PFSK-1 (cell line): ENCODE measurements around the gene TTC39C.

Source experiments
- FOXP2 ChIP-seq: optimal IDR thresholded peaks from 2 replicates; pipeline ENCODE3; 2011; ENCODE audit warnings: borderline replicate concordance, control low read depth, inconsistent platforms; ENCODE audit not compliant: insufficient read depth; ENCODE audit errors: extremely low read length, extremely low read depth
- POLR2AphosphoS5 ChIP-seq: IDR thresholded peaks from 2 replicates; pipeline ENCODE4 v1.6.1; 2012; ENCODE audit warnings: low read depth, mild to moderate bottlenecking, control low read depth, low read length, moderate library complexity
- SIN3A ChIP-seq: IDR thresholded peaks from 2 replicates; pipeline ENCODE4 v1.6.1; 2012; ENCODE audit warnings: mild to moderate bottlenecking, low read length, moderate library complexity, borderline replicate concordance; ENCODE audit not compliant: insufficient read depth
- TAF1 ChIP-seq: IDR thresholded peaks from 2 replicates; pipeline ENCODE4 v1.6.1; 2012; ENCODE audit warnings: low read length, control low read depth, borderline replicate concordance; ENCODE audit not compliant: insufficient read depth
- TF ChIP-seq, protein P1 (sequence below), 2 experiments: IDR thresholded peaks; 2 replicates each; pipeline versions ENCODE4 v1.6.1 to v1.8.0; 2011 to 2012; ENCODE audit warnings: low read depth in 2 of 2, low read length in 2 of 2, control low read depth in 1 of 2, inconsistent platforms in 1 of 2, mild to moderate bottlenecking in 1 of 2, moderate library complexity in 1 of 2; ENCODE audit not compliant: insufficient read depth in 1 of 2

TTC39C gene

DNA sequence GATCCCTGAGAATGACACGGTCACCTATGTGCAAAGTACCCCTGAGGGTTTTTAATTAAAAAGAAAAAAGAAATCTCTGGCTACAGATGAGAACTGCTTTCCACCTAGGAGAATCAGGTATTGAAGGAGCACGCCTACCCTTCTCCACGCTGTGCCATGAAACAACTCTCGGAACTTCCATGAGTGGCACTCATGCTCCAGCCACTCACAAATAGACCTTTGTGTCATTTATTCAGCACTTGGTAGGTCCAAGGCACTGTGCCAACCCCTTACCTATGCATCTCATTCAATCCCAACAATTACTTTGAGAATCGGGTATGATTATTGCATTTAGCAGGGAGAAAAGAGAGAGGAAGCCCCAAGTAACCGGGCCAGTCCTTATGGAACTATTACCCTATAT, 44.9 kb upstream of the TTC39C start:
- TF ChIP-seq, protein P1, sequence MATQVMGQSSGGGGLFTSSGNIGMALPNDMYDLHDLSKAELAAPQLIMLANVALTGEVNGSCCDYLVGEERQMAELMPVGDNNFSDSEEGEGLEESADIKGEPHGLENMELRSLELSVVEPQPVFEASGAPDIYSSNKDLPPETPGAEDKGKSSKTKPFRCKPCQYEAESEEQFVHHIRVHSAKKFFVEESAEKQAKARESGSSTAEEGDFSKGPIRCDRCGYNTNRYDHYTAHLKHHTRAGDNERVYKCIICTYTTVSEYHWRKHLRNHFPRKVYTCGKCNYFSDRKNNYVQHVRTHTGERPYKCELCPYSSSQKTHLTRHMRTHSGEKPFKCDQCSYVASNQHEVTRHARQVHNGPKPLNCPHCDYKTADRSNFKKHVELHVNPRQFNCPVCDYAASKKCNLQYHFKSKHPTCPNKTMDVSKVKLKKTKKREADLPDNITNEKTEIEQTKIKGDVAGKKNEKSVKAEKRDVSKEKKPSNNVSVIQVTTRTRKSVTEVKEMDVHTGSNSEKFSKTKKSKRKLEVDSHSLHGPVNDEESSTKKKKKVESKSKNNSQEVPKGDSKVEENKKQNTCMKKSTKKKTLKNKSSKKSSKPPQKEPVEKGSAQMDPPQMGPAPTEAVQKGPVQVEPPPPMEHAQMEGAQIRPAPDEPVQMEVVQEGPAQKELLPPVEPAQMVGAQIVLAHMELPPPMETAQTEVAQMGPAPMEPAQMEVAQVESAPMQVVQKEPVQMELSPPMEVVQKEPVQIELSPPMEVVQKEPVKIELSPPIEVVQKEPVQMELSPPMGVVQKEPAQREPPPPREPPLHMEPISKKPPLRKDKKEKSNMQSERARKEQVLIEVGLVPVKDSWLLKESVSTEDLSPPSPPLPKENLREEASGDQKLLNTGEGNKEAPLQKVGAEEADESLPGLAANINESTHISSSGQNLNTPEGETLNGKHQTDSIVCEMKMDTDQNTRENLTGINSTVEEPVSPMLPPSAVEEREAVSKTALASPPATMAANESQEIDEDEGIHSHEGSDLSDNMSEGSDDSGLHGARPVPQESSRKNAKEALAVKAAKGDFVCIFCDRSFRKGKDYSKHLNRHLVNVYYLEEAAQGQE (IDR thresholded peaks at IDR 0.05; ENCODE audit: insufficient read depth in 1 of 2, low read depth in 2 of 2, low read length in 2 of 2): no peak

DNA sequence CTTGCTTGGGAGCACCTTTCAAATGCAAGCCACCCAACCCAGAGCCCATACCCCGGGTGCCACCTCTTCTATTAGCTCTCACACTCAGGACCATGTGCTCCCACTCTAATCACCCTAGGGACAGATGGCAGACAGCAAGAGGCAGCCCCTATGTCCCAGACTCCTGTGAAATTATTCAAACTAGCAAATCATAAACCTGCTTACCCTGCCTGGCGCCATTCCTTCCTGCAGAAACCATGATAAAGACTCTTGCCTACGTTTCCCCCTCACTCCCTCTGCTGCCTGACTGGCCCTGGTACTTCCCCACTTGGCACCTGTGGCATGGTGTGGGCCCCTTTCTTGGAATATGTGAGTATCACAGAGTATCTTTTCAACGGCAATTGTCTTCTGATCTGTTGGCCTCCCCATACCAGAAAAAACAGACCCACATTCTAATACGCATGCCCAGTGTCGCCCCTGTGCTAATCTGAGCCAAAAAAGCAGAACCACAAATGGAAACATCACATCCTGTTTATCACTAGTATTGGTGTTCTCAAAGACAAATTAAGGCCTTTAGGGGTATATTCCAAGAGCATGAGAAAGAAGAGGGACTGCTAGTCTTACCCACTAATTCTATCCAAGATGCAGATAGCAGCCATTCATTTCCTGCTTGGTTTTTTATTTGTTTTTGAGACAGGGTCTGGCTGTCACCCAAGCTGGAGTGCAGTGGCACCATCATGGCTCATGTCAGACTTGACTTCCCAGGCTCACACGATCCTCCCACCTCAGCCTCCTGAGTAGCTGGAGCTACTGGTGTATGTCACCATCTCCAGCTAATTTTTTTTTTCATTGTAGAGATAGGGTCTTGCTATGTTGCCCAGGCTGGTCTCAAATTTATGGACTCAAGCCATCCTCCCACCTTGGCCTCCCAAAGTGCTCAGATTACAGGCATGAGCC, 44.1 kb upstream of the TTC39C start:
- TF ChIP-seq, protein P1 (IDR thresholded peaks at IDR 0.05; ENCODE audit: insufficient read depth in 1 of 2, low read depth in 2 of 2, low read length in 2 of 2): no peak
- no peak for TF ChIP-seq FOXP2
- TF ChIP-seq POLR2AphosphoS5: no peak
- no peak for TF ChIP-seq SIN3A
- TF ChIP-seq TAF1: no peak

DNA sequence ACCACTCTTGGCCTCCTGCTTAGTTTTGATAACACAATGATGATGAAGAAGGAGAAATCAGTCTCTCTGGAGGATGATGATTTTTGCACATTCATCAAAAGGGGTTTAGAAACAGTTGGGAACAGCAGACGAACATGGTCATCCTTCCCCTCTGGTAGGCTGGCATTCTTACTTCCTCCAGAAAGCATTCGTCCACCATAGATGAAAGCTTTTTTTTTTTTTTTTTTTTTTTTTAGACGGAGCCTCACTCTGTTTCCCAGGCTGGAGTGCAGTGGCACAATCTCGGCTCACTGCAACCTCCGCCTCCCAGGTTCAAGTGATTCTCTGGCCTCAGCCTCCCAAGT, 43.5 kb upstream of the TTC39C start:
- TF ChIP-seq FOXP2: no peak
- TF ChIP-seq, protein P1 (IDR thresholded peaks at IDR 0.05; ENCODE audit: insufficient read depth in 1 of 2, low read depth in 2 of 2, low read length in 2 of 2): no peak
- TF ChIP-seq POLR2AphosphoS5: no peak
- no peak for TF ChIP-seq SIN3A
- no peak for TF ChIP-seq TAF1

DNA sequence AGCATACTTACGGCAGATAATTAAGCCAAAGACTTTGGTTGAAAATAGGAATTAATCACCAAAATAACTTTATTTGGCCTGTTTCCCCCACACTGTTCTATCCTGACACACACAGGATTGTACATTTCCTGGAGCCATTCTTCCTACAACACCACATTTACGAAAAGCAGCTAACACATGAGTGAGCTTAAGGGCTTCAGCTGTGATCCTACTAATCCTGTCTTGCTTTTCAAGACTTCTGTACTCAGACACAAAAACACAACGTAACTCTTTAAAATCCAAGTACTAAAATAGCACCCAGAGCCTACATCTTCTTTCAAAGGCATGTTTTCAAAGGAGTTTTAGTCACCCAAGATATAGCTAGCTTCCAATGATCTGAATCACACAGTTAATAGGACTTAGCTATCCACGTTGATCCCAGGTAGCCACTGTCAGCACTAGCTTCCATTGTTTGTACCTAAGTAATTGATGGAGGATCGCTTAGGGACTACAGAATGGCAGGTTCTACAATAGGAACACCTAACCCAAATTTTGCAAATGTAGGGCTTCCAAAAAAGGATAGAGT, 42.8 kb upstream of the TTC39C start:
- TF ChIP-seq FOXP2 (no peak), SIN3A (no peak), TAF1 (no peak), POLR2AphosphoS5 (no peak)
- TF ChIP-seq, protein P1 (IDR thresholded peaks at IDR 0.05; ENCODE audit: insufficient read depth in 1 of 2, low read depth in 2 of 2, low read length in 2 of 2): no peak
